Measurements from ENCODE around the gene C1GALT1. TPM values are rescaled to one million over a fixed set of nuclear protein-coding genes. Genes with fewer than 3 reads are reported as not detected.
A peak's percentile ranks its signal among the peaks of the same experiment; 100 is the strongest.
"Not testable (repeated sequence)": the region's sequence is repeated elsewhere in the genome, so short reads cannot be mapped to it uniquely, and the experiment has no call there.

Gene C1GALT1
- total RNA-seq, result 28.9 TPM
- polyA plus RNA-seq, result 12.7 TPM
- long read RNA-seq, donor 1, result 0 reads
- long read RNA-seq, donor 2, result 0 reads
- long read RNA-seq, donor 3, full-length matches to known transcripts, result 9 of 14 reads
- long read RNA-seq, donor 3, partial matches to known transcripts, result 5 of 14 reads
- long read RNA-seq, donor 3, other reads (novel, unspliced or antisense), result 0 of 14 reads
- long read RNA-seq, donor 4, full-length matches to known transcripts, result 15 of 21 reads
- long read RNA-seq, donor 4, partial matches to known transcripts, result 6 of 21 reads
- long read RNA-seq, donor 4, other reads (novel, unspliced or antisense), result 0 of 21 reads
- long read RNA-seq, donor 5, full-length matches to known transcripts, result 16 of 21 reads
- long read RNA-seq, donor 5, partial matches to known transcripts, result 5 of 21 reads
- long read RNA-seq, donor 5, other reads (novel, unspliced or antisense), result 0 of 21 reads
- long read RNA-seq, donor 6, full-length matches to known transcripts, result 11 of 11 reads
- long read RNA-seq, donor 6, partial matches to known transcripts, result 0 of 11 reads
- long read RNA-seq, donor 6, other reads (novel, unspliced or antisense), result 0 of 11 reads
- long read RNA-seq, donor 7, full-length matches to known transcripts, result 21 of 39 reads
- long read RNA-seq, donor 7, partial matches to known transcripts, result 18 of 39 reads
- long read RNA-seq, donor 7, other reads (novel, unspliced or antisense), result 0 of 39 reads
- long read RNA-seq, donor 8, full-length matches to known transcripts, result 2 of 2 reads
- long read RNA-seq, donor 8, partial matches to known transcripts, result 0 of 2 reads
- long read RNA-seq, donor 8, other reads (novel, unspliced or antisense), result 0 of 2 reads
- long read RNA-seq, donor 9, full-length matches to known transcripts, result 8 of 13 reads
- long read RNA-seq, donor 9, partial matches to known transcripts, result 5 of 13 reads
- long read RNA-seq, donor 9, other reads (novel, unspliced or antisense), result 0 of 13 reads
- long read RNA-seq, donor 10, full-length matches to known transcripts, result 7 of 7 reads
- long read RNA-seq, donor 10, partial matches to known transcripts, result 0 of 7 reads
- long read RNA-seq, donor 10, other reads (novel, unspliced or antisense), result 0 of 7 reads

- Histone ChIP-seq H3K27me3 (ENCODE audit: control insufficient read depth in 2 of 2, insufficient read depth in 1 of 2, low read length in 1 of 2) (no peaks in the 10 kb centered on the region), H3K9me3 (ENCODE audit: control insufficient read depth in 2 of 2, insufficient read depth in 1 of 2, low read length in 1 of 2) (no peaks in the 10 kb centered on the region), H3K27ac (ENCODE audit: low read depth in 1 of 2, low read length in 1 of 2) (peak within 1 kb of the TSS; percentile 99), H3K4me3 (ENCODE audit: low read length in 2 of 2) (peak within 1 kb of the TSS; percentile 92 to 93), H3K36me3 (ENCODE audit: control insufficient read depth in 2 of 2, insufficient read depth in 2 of 2, low read length in 1 of 2) (peaks cover 0 to 9% of the 10 kb centered on the region in 2 donors), H3K4me1 (ENCODE audit: control insufficient read depth in 2 of 2, insufficient read depth in 2 of 2, low read length in 2 of 2) (peaks cover 11 to 15% of the 10 kb centered on the region in 2 donors)
- DNase-seq (ENCODE audit: low read depth in 6 of 9, low spot score in 9 of 9), result peak; percentile 94 to 99 (median 97)
- under 1% methylated on average over 82 of the region's 82 CpGs for WGBS
These were observed at the start of gene C1GALT1 for GRCh38 chr7:7182156-7183060. Gene C1GALT1, plus strand, starts transcription at chr7:7182544. Its CDS starts 51,776 bp downstream, at chr7:7234320.

DNA sequence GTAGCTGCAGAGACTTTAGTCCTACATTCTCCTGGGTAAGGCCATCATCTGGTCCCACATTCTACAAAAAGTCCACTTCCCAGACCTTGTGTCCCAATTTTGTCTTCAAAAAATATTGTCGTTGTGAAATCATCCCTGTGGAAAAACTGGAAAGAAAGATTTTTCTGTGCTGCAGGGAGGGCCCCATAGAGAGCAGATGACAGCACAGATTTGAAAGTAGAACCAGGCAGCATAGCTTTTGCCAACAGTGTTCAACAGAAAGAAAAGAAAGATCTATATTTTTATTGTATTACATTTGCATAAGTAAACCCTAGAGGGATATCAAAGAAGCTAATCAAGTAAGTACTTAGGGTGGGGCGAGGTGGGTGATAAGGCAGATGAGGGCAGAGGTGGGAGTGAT, 48.3 kb upstream of the C1GALT1 start:
- DNase-seq (ENCODE audit: low read depth in 6 of 9, low spot score in 9 of 9), result no peak
- WGBS, result 96% methylated on average over 2 of the region's 2 CpGs
- Histone ChIP-seq H3K36me3 (ENCODE audit: control insufficient read depth in 2 of 2, insufficient read depth in 2 of 2, low read length in 1 of 2) (no peaks in the 10 kb centered on the region), H3K27ac (ENCODE audit: low read depth in 1 of 2, low read length in 1 of 2) (no peak overlapping the region), H3K27me3 (ENCODE audit: control insufficient read depth in 2 of 2, insufficient read depth in 1 of 2, low read length in 1 of 2) (no peaks in the 10 kb centered on the region), H3K4me3 (ENCODE audit: low read length in 2 of 2) (no peak overlapping the region), H3K4me1 (ENCODE audit: control insufficient read depth in 2 of 2, insufficient read depth in 2 of 2, low read length in 2 of 2) (no peaks in the 10 kb centered on the region), H3K9me3 (ENCODE audit: control insufficient read depth in 2 of 2, insufficient read depth in 1 of 2, low read length in 1 of 2) (no peaks in the 10 kb centered on the region)

DNA sequence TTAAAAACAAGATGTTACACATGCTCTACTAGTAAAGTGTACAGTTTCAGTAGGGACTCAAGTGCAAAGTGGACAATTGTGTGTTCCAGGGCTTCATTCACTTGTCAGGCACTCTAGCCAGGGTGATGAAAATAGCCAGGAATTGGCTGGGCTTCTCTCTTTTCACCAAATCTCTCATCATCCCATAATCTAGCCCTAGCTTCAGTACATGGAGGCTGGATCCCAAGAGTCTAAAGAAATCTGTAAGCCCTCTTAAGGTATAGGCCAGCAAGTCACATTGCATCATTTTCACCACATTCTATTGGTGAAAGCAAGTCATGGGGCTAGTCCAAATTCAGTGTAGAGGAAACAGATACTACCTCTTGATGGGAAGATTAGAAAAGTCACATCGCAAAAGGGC, 47.3 kb upstream of the C1GALT1 start:
- no peaks in the 10 kb centered on the region for H3K27me3 ChIP-seq (ENCODE audit: control insufficient read depth in 2 of 2, insufficient read depth in 1 of 2, low read length in 1 of 2)
- WGBS, result 100% methylated on average over 1 of the region's 1 CpG
- H3K4me1 ChIP-seq (ENCODE audit: control insufficient read depth in 2 of 2, insufficient read depth in 2 of 2, low read length in 2 of 2), result no peaks in the 10 kb centered on the region
- H3K4me3 ChIP-seq (ENCODE audit: low read length in 2 of 2), result no peak overlapping the region
- no peak for DNase-seq (ENCODE audit: low read depth in 6 of 9, low spot score in 9 of 9)
- H3K9me3 ChIP-seq (ENCODE audit: control insufficient read depth in 2 of 2, insufficient read depth in 1 of 2, low read length in 1 of 2), result no peaks in the 10 kb centered on the region
- H3K36me3 ChIP-seq (ENCODE audit: control insufficient read depth in 2 of 2, insufficient read depth in 2 of 2, low read length in 1 of 2), result no peaks in the 10 kb centered on the region
- H3K27ac ChIP-seq (ENCODE audit: low read depth in 1 of 2, low read length in 1 of 2), result no peak overlapping the region

DNA sequence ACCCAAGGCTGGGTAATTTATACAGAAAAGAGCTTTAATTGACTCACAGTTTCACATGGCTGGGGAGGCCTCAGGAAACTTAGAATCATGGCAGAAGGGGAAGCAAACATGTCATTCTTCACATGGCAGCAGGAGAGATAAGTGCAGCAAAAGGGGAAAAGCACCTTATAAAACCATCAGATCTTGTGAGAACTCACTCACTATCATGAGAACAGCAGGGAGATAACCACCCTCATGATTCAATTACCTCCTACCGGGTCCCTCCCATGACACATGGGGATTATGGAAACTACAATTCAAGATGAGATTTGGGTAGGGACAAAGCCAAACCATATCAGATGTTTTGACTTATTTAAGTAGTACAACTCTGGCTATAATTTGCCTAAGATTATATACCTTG, 46.4 kb upstream of the C1GALT1 start:
- H3K27me3 ChIP-seq (ENCODE audit: control insufficient read depth in 2 of 2, insufficient read depth in 1 of 2, low read length in 1 of 2); H3K4me1 ChIP-seq (ENCODE audit: control insufficient read depth in 2 of 2, insufficient read depth in 2 of 2, low read length in 2 of 2); H3K4me3 ChIP-seq (ENCODE audit: low read length in 2 of 2); H3K27ac ChIP-seq (ENCODE audit: low read depth in 1 of 2, low read length in 1 of 2); H3K9me3 ChIP-seq (ENCODE audit: control insufficient read depth in 2 of 2, insufficient read depth in 1 of 2, low read length in 1 of 2); DNase-seq (ENCODE audit: low read depth in 6 of 9, low spot score in 9 of 9); H3K36me3 ChIP-seq (ENCODE audit: control insufficient read depth in 2 of 2, insufficient read depth in 2 of 2, low read length in 1 of 2): not testable (repeated sequence)
- WGBS, result 98% methylated on average over 1 of the region's 1 CpG

- no peak overlapping the region for H3K4me3 ChIP-seq (ENCODE audit: low read length in 2 of 2)
- no peak for DNase-seq (ENCODE audit: low read depth in 6 of 9, low spot score in 9 of 9)
- no peaks in the 10 kb centered on the region for H3K36me3 ChIP-seq (ENCODE audit: control insufficient read depth in 2 of 2, insufficient read depth in 2 of 2, low read length in 1 of 2)
- H3K9me3 ChIP-seq (ENCODE audit: control insufficient read depth in 2 of 2, insufficient read depth in 1 of 2, low read length in 1 of 2), result no peaks in the 10 kb centered on the region
- H3K27ac ChIP-seq (ENCODE audit: low read depth in 1 of 2, low read length in 1 of 2), result no peak overlapping the region
- 90% methylated on average over 6 of the region's 6 CpGs for WGBS
- H3K27me3 ChIP-seq (ENCODE audit: control insufficient read depth in 2 of 2, insufficient read depth in 1 of 2, low read length in 1 of 2), result no peaks in the 10 kb centered on the region
- H3K4me1 ChIP-seq (ENCODE audit: control insufficient read depth in 2 of 2, insufficient read depth in 2 of 2, low read length in 2 of 2), result no peaks in the 10 kb centered on the region
These were observed 45.6 kb upstream of the C1GALT1 start for GRCh38 chr7:7136466-7137381.

GRCh38 chr7:7138897-7139296, 43.4 kb upstream of the C1GALT1 start:
- no peaks in the 10 kb centered on the region for H3K36me3 ChIP-seq (ENCODE audit: control insufficient read depth in 2 of 2, insufficient read depth in 2 of 2, low read length in 1 of 2)
- WGBS, result 98% methylated on average over 8 of the region's 8 CpGs
- DNase-seq (ENCODE audit: low read depth in 6 of 9, low spot score in 9 of 9), result no peak

GRCh38 chr7:7143404-7143803, 38.9 kb upstream of the C1GALT1 start:
- H3K4me3 ChIP-seq (ENCODE audit: low read length in 2 of 2); H3K27me3 ChIP-seq (ENCODE audit: control insufficient read depth in 2 of 2, insufficient read depth in 1 of 2, low read length in 1 of 2); H3K27ac ChIP-seq (ENCODE audit: low read depth in 1 of 2, low read length in 1 of 2); H3K36me3 ChIP-seq (ENCODE audit: control insufficient read depth in 2 of 2, insufficient read depth in 2 of 2, low read length in 1 of 2); H3K4me1 ChIP-seq (ENCODE audit: control insufficient read depth in 2 of 2, insufficient read depth in 2 of 2, low read length in 2 of 2); DNase-seq (ENCODE audit: low read depth in 6 of 9, low spot score in 9 of 9): not testable (repeated sequence)
- peaks cover 0 to 11% of the 10 kb centered on the region in 2 donors for H3K9me3 ChIP-seq (ENCODE audit: control insufficient read depth in 2 of 2, insufficient read depth in 1 of 2, low read length in 1 of 2)
- 96% methylated on average over 1 of the region's 1 CpG for WGBS

More at GRCh38 chr7:7138897-7139296, 43.4 kb upstream of the C1GALT1 start:
- Histone ChIP-seq H3K27ac (ENCODE audit: low read depth in 1 of 2, low read length in 1 of 2) (no peak overlapping the region), H3K4me3 (ENCODE audit: low read length in 2 of 2) (no peak overlapping the region), H3K9me3 (ENCODE audit: control insufficient read depth in 2 of 2, insufficient read depth in 1 of 2, low read length in 1 of 2) (no peaks in the 10 kb centered on the region), H3K4me1 (ENCODE audit: control insufficient read depth in 2 of 2, insufficient read depth in 2 of 2, low read length in 2 of 2) (no peaks in the 10 kb centered on the region), H3K27me3 (ENCODE audit: control insufficient read depth in 2 of 2, insufficient read depth in 1 of 2, low read length in 1 of 2) (no peaks in the 10 kb centered on the region)

GRCh38 chr7:7145151-7145550, 37.2 kb upstream of the C1GALT1 start:
- H3K27ac ChIP-seq (ENCODE audit: low read depth in 1 of 2, low read length in 1 of 2); DNase-seq (ENCODE audit: low read depth in 6 of 9, low spot score in 9 of 9); H3K4me3 ChIP-seq (ENCODE audit: low read length in 2 of 2); H3K4me1 ChIP-seq (ENCODE audit: control insufficient read depth in 2 of 2, insufficient read depth in 2 of 2, low read length in 2 of 2); H3K36me3 ChIP-seq (ENCODE audit: control insufficient read depth in 2 of 2, insufficient read depth in 2 of 2, low read length in 1 of 2); H3K27me3 ChIP-seq (ENCODE audit: control insufficient read depth in 2 of 2, insufficient read depth in 1 of 2, low read length in 1 of 2): not testable (repeated sequence)
- peaks cover 0 to 11% of the 10 kb centered on the region in 2 donors for H3K9me3 ChIP-seq (ENCODE audit: control insufficient read depth in 2 of 2, insufficient read depth in 1 of 2, low read length in 1 of 2)
- 96% methylated on average over 4 of the region's 4 CpGs for WGBS
